COR-L47 (cell line): ENCODE data around the gene SCN9A.
"Not testable (repeated sequence)": the region's sequence is repeated elsewhere in the genome, so short reads cannot be mapped to it uniquely, and the experiment has no call there.

ENCODE experiments used
- DNase-seq: peaks from one replicate; lab custom pipeline; 2025; lab: John Stamatoyannopoulos, UW

The SCN9A gene

DNA sequence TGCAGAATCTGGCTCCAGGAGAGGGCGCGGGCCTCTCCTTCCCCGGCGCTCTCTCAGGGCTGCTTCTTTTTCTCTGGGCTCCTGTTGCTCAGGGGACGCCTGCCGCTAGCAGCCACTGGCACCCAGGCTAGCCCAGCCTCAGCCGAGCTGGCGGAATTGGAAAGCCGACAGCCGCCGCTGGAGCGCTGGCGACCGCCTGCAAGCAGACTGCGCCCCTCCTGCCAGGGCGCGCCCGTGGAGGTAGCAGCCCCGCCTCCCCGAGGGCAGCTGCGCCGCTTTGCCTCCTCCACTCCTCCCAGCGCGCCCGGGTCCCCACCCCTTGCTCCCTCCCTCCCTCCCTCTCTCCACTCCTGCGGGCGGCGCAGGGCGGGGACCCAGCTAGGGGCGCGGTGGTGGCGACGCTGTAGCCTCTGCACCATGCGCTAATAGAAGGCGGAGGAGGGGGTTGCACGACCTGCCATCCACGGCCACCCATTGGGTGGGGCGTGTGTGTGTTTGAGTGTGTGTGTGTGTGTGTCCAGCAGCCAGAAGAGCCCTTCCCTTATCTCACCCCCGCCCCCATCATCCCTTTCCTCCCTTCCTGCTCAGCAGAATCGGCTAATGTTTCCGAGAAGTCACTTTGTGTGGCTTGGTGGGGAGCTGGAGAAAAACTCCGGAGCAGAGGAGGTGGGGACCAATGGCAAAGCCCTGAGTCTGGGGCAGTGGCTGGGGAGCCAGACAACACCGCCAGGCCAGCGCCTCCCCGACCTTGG is at the start of gene SCN9A:
Gene SCN9A, minus strand, starts transcription at position 209 of the 752 bp plus-strand sequence. CDS start 64,188 bp downstream, outside the sequence.
- DNase-seq, result peak; percentile 96

DNA sequence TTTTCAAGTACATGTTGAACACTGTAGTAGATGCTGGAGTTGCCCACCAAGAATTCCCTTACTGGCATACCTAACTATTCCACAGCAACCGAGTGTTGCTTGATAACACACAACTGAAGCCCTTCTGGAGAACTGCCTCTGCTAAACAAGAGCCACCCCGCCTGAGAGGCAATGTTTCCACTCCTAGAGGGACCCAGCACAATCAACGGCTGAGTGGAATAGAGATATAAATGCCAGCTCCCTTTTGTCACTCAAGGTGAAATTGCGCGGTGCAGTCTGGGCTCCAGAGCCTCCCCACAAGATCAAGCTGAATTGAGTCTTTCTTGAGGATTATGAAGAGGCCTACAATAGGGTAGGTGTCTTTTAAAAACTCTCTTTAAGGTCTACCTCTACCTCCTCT is 49.1 kb upstream of the SCN9A start:
- no peak for DNase-seq

DNA sequence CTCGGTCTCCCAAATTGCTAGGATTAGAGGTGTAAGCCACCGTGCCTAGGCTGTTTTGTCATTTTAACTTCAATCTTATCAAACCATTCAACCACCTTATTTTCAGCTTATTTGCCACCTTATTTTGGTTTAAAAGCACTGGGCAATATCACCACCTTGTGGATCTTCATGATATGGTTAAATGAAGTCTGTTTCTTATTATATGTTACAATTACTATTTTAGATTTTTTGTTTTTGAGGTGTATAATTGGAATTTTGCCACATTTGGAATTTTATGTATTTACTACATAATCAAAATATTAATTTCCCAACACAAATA is 43.8 kb upstream of the SCN9A start:
- peak; percentile 49 for DNase-seq

DNA sequence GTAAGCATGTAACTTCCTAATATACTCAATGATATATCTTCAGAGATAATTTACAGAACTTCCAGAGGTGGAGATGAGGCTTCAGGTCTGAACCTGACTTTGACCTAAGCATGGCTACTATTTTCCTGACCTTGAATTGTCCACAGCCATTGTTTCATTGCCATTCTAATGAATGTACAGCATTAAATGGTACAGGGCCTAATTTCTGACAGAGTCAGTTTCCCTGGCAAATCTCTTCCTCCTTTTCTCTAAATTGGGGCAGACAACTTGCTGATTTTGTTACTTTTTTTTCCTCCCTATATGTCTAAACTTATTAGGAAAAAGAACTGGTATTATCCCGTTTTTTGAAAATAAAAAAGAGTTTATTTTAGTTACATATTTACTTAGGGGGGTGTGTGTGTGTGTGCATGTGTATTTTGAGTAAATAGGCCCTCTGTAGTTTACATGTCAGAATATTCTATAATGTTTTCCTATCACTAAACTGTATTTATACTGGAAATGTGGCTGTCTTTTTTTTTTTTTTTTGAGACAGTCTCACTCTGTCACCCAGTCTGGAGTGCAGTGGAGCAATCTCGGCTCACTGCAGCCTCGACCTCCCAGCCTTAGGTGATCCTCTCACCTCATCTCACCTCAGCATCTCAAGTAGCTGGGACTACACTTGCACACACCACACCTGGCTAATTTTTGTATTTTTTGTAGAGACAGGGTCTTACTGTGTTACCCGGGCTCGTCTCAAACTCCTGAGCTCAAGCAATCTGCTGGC is 43.3 kb upstream of the SCN9A start:
- DNase-seq, result no peak

DNA sequence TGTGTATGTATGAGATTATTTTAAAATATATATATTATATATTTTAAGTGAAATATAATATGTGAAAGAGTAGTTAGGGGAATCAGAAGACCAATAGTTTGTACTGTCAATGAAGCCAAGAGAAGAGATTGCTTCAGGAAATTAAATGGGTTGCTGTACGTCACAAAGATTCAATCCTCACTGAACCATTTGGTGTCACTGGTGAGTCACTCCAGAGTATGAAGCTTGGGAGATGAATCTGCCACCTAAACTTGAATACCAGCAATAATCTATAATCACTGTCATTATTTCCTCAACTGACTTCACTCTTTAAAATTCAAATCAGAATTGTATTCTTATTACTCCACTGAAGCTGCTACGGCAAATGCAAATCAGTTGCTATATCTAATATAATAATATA is 41.9 kb upstream of the SCN9A start:
- DNase-seq, result peak; percentile 51

DNA sequence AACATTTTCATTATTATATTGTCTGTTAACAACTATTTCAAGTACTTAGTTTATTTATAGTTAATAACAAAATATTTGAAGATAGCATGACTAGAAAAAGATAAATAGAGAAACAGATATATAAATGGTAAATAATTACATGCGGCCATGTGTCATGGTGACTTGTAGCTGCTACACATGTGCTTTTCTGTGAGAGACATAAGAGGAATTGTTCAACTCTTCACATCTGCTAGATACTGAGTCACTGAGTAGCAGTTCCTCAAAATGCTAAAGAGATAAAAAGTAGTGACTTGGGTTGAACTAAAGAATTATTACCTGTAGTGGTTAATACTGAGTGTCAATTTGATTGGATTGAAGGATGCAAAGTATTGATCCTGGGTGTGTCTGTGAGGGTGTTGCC is 37.5 kb upstream of the SCN9A start:
- DNase-seq, result no peak

DNA sequence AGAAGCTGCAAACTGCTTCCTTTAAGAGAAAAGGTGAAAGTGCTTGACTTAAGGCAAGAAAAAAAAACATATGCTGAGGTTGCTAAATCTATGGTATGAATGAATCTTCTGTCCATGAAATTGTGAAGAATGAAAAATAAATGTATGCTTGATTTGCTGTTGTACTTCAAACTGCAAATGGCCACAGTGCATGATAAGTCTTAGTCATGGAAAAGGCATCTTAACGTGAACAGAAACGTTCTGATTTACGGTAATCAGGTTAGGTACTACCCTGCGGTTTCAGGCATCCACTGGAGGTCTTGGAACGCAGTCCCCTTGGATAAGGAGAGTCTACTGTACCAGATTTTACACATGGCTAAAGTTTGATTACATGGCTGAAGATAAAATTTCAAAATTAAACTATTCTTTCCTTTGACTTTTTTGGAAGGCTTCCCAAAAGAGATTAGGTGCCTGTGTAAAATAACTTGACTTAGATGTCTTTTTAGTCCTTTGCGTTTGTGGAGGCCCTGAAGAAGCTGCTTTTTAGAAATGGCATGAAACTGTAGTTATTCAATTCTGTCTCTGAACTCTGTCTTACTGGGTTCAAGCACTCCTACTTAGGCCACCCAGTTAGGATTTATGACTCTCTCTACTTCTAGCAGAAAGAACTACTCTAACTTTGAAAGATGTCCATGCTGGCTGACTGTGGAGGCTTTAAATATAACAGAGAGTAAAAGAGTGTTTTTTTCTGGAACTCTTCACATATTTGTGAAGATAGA is 35.9 kb upstream of the SCN9A start:
- DNase-seq, result no peak

DNA sequence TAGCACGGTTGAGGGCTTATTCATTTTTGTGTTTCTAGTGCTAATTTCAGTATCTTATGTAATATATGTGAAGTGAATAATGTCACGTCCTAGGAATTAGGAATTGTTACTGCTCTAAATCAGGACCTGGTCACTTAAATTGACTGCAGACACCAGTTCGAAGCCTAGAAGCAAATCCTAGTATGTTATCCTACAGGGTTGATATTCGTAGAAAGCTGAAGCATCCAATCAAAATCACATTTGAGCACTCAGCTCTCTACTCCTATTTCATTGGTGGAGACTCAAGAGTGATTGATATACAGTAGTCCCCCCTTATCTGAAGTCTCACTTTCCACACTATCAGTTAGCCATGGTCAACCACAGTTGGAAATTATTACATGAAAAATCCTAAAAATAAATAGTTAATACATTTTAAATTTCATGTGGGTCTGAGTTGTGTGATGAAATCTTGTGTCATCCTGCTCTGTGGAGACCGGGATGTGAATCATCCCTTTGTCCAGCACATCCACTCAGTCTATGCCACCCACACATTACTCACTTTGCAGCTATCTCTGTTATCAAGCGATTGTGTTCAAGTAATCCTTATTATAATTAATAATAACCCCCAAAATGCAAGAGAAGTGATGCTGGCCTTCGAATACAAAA is 35.2 kb upstream of the SCN9A start:
- no peak for DNase-seq

DNA sequence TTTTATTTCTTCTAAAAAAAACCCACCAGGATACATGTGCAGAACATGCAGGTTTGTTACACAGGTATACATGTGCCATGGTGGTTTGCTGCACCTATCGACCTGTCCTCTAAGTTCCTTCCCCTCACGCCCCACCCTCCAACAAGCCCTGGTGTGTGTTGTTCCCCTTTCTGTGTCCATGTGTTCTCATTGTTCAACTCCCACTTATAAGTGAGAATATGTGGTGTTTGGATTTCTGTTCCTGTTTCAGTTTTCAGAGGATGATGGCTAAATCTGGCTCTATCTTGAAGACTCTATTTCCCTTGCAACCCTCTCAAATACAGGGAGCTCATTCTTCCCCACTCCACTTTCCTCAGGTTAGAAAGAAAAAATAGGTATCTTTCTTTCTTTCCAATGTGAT is 32.0 kb upstream of the SCN9A start:
- not testable (repeated sequence) for DNase-seq

DNA sequence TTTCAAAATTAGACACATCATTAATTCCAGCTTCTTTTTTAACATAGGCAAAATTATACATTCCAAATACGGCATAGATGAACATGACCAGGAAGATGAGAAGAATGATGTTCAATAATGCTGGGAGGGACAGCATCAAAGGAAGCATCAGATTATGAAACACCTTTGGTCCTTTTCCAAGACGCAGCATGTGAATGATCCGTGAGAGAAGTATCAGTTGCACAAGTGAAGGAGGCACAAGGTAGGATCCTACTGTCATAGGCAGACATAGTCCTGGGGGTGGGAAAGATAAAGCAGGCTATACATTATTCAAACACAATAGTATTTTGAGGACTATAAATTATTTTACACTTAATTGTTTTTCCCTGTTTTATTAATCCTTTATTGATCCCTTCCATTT is 30.6 kb upstream of the SCN9A start:
- no peak for DNase-seq

DNA sequence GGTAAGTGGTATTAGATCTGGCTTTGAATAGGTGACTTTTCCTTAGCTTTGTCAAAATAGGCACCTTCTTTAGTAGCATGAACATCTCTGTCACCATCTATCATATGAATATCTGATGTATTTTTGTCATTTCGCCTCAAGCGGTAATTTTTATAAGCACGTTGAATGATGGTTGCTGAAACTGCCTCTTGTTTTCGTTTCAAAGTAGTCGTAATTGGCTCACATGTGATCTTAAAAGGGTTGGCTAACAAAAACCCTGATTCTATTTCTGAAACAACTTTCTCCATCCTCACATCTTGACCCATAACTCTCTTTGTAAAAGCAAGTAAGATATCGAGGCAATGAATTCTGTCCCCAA is 29.8 kb upstream of the SCN9A start:
- DNase-seq, result no peak

DNA sequence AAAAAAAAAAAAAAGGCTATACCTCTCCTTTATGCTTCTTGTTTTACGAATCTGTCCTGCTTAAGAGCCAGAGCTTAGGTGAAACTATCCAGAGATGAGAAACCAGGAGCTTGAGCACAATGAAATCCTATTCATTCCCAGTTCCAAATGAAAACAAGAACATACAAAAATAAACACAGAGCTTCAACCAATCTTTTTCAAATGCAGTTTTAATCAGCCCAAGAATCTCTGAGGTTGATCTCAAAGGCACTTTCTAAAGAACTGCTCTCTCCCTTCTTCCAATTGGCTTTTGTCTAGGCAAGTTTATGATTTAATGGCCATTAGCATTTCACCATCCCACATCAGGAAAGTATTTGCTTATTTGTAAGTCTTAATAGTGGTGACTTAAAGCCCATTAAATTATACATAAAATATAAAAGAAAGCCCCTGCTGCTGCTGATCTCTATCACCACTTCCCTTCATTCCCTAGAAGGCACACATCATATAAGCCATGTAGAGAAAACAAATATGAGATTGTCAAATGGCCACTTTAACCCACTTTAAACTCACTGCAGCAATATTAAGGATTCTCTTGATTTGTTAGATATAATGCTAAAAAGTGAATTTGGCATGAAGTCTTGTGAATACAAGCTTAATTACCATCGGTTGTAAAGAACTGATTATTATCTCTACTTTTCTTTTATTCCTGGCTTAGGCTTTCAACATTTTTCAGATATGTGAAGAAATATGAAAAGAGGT is 29.3 kb upstream of the SCN9A start:
- DNase-seq, result no peak

DNA sequence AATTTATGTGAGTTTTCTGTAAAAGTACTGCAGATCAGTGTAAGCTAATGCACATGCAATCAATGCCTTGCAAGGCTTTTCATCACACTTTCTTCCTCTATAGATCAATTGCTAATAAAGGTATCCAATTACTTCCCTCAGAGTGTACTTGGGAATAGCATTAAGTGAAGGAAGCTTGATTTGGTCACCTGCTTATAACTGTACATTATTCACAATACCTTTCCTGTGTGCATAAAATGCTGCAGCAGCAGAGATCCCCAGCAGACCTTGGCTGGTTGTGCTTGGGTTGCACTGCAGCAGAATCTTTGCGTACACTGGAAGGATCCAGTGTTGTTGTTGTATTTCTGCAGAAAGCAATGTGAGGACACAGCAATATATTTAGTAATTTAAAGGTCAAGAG is 18.5 kb upstream of the SCN9A start:
- no peak for DNase-seq

DNA sequence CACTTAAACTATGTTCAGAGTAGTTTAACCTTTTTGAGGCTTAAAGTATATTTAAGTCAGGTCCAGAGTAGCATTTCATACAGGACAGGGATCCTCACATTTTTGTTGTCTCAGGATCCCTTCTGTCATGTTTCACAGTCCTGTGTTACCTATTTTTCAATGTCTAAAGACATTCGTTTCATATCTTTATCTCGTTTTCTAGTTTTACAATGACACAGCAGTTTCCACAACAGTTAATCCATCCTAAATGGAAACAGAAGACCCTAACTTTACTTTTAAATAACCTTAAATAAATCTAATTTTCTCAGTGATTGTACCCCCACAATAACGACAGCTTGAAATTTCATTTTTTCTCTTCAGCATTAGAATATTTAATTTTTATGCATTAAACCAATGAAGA is 17.3 kb upstream of the SCN9A start:
- DNase-seq, result no peak

DNA sequence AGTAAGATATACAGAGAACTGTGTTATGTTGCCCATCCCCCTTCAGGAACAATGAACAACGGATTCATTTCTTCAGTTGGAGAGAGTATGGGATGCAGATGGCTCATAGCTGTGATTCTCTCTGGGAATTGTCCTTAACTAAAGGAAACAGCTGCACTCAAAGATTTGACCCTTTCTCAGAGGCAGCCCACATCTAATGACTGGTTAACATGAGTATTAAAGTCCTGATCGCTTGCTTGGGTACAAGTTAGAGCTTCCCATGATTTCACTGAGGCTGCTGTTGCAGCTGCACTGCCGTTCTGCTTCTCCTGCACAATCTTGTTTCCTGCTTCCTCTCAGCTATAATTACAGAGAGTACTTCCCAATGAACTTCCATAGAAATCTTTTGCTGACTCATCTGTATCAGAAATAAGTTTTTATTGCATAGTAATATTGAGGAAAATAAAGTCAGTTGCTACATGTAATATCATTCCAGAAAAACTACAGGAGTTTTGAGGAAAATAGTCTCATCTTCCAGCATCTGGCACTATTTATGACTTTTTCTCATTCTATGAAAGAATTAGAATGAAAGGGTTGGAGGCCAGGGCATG is 12.8 kb upstream of the SCN9A start:
- no peak for DNase-seq

DNA sequence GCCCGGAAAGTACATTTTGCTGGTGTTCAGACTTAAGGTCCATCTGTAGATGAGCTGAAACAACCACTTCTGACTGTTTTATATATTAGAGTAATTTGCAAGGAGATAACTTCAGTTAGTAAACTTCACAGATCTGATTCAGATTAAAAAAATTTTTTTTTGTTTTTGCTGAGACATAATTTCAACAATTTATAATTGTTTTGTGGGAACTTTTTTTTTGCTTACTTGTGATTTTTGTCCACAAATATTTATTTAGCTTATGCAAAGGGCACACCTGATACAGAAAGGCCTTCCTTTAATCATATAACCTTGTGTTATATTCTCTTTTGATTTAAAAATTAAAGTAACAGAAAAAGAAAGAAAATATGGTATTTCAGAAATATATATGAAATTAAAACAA is 9.6 kb upstream of the SCN9A start:
- no peak for DNase-seq

DNA sequence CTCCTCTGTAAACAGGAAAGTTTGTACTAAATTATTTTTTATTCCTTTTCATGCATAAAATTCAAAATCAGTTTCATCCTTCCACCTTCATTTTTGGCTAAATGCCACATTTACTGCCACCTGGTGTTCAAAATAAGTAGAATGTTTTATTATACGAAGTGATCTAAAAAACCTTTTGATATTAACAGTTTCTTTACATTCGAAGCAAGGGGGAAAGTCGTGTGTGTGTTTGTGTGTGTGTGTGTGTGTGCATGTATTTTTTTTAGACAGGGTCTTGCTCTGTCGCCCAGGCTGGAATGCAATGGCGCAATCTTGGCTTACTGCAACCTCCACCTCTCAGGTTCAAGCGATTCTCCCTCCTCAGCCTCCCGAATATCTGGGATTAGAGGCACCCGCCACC is 9.0 kb upstream of the SCN9A start:
- peak; percentile 10 for DNase-seq

DNA sequence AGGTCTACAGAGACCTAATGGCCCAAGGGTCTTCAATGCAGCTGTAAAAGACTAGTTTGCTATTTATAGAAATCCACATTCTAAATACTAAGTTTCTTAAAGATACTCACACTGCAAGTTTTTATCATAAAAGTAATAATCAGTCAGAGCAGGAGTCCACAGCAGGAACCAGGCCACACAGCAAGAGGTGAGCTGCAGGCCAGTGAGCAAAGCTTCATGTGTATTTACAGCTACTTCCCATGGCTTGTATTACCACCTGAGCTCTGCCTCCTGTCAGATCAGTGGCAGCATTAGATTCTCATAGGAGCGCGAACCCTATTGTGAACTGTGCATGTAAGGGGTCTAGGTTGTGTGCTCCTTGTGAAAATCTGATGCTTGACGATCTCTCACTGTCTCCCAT is 6.7 kb upstream of the SCN9A start:
- DNase-seq, result no peak

DNA sequence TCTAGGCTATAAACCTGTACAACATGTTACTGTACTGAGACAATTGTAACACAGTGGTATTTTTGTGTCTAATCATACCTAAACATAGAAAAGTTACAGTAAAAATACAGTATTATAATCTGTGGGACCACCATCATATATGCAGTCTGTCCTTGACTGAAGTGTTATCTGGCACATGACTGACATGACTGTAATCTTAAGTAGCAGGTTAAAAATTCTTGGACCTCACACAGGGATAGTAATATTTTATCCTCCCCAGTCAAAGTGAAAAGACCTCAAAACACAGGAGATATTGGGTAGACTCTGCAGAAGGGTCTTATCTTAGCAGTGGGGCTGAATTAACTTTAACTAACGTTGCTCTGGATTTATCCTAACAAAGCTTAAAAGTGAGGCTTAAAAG is 4.9 kb upstream of the SCN9A start:
- no peak for DNase-seq

DNA sequence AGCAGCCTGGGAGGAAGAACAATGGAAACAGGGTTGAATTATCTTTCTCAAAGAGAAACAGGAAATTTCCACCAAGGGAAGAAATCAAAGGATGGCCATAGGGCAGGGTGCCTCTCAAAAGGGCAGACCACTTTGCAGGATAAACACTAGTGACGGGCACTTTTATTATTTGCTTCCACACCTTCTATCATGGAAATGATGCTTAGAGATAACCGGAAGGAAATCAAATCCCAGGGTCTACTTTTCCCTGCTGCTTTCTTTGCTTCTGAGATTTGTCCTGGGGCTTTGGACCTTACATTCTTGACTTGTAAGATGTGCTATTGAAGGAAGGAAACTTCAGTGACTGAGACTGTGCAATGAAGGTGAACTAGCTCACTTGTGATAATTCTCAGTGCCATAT is 1.1 kb upstream of the SCN9A start:
- DNase-seq, result no peak

DNA sequence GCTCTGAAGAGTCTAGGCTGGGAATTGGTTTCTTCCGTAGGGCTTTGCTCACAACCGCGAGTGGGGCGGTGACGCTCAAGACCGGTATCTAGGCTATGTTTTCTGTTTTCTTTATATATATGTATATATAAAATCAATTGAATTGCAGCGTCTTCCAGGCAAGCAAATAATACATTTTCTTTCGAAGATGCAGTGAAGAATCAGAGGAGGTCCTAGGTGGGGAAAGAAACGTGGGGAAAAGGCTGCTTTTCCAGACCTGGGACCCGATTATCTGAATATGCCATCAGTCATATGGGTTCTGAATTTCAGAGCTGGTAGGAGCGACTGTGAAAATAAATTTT is 714 bp upstream of the SCN9A start:
- DNase-seq, result no peak
